Activated CD4-positive, alpha-beta memory T cell treated with anti-CD3 and anti-CD28 coated beads, Interleukin-2, amount 10 ng/mL, durations not matched to agents 7 days and 5 days (primary cell): Measurements from ENCODE around the gene LRRC47. TPM values are rescaled to one million over a fixed set of nuclear protein-coding genes. Genes with fewer than 3 reads are reported as not detected.

Source experiments
- CTCF ChIA-PET: fragments of 350-600 bp; sonication (Branson Sonifier 250); formaldehyde crosslinking; loops from one replicate; lab custom pipeline; 2021; ENCODE audit warnings: antibody characterized with exemption, inconsistent platforms; lab: Charles Lee
- POLR2A ChIA-PET: fragments of 350-600 bp; sonication (Branson Sonifier 250); formaldehyde crosslinking; loops from one replicate; lab custom pipeline; 2021; ENCODE audit warnings: antibody characterized with exemption; lab: Charles Lee
- DNase-seq: peaks from one replicate; pipeline ENCODE4 v3.0.0-alpha.2; 2020
- H3K27ac Mint-ChIP-seq: one replicate; pipeline ENCODE4 v1.8.0; 2021; ENCODE audit warnings: mild to moderate bottlenecking, mixed read lengths
- H3K27me3 Mint-ChIP-seq: one replicate; pipeline ENCODE4 v1.8.0; 2021; ENCODE audit warnings: mixed read lengths
- H3K36me3 Mint-ChIP-seq: one replicate; pipeline ENCODE4 v1.8.0; 2021; ENCODE audit warnings: low read depth, mixed read lengths
- H3K4me1 Mint-ChIP-seq: one replicate; pipeline ENCODE4 v1.8.0; 2021; ENCODE audit warnings: mixed read lengths
- H3K4me3 Mint-ChIP-seq: one replicate; pipeline ENCODE4 v1.8.0; 2021; ENCODE audit warnings: mild to moderate bottlenecking, mixed read lengths
- H3K9me3 Mint-ChIP-seq: one replicate; pipeline ENCODE4 v1.8.0; 2021; ENCODE audit warnings: mixed read lengths
- total RNA-seq, 2 experiments: library from RNA; stranded (reverse); gene quantifications; one replicate each; pipeline ENCODE4 v1.2.3, GENCODE V29; 2021

LRRC47 gene
- total RNA-seq, 2 experiments from 2014 or later, result 32.4 to 33.5 TPM

GRCh38 chr1:3788756-3789420 lies 7.4 kb downstream of the LRRC47 start:
- DNase-seq, result no peak
- Mint-ChIP-seq H3K4me3 (no peak overlapping the region), H3K4me1 (peaks cover 38% of the 10 kb centered on the region), H3K27ac (no peak overlapping the region), H3K9me3 (no peaks in the 10 kb centered on the region), H3K36me3 (peaks cover 33% of the 10 kb centered on the region), H3K27me3 (no peaks in the 10 kb centered on the region)
- CTCF ChIA-PET, result no interaction called here
- POLR2A ChIA-PET, result no interaction called here

- Mint-ChIP-seq H3K27ac (peak overlapping the region; percentile 66), H3K9me3 (no peaks in the 10 kb centered on the region), H3K4me1 (peaks cover 29% of the 10 kb centered on the region), H3K4me3 (no peak overlapping the region), H3K36me3 (peaks cover 33% of the 10 kb centered on the region), H3K27me3 (no peaks in the 10 kb centered on the region)
- ChIA-PET CTCF (interaction anchor here (1.1 kb wide), 4 partner anchors 9 to 14 kb away, joined by 3 to 7 read pairs (median 4); partner anchors contain the start of gene LRRC47), POLR2A (interaction anchor here (0.7 to 2.3 kb wide), 4 partner anchors 8 to 18 kb away, joined by 3 to 15 read pairs (median 4); partner anchors contain the start of gene LRRC47)
- no peak for DNase-seq
Measured at GRCh38 chr1:3787745-3788605, 8.3 kb downstream of the LRRC47 start.

GRCh38 chr1:3787349-3787715 lies 9.0 kb downstream of the LRRC47 start:
- ChIA-PET POLR2A (interaction anchor here (0.7 to 2.3 kb wide), 4 partner anchors 9 to 17 kb away, joined by 3 to 15 read pairs (median 4); partner anchors contain the start of gene LRRC47), CTCF (interaction anchor here (0.6 to 1.1 kb wide), 6 partner anchors 9 to 161 kb away, joined by 3 to 7 read pairs (median 3); partner anchors contain the start of genes LRRC47 and WRAP73)
- Mint-ChIP-seq H3K36me3 (peaks cover 31% of the 10 kb centered on the region), H3K27ac (peak overlapping the region; percentile 66), H3K4me1 (peaks cover 23% of the 10 kb centered on the region), H3K27me3 (no peaks in the 10 kb centered on the region), H3K4me3 (no peak overlapping the region), H3K9me3 (no peaks in the 10 kb centered on the region)
- peak; percentile 72 for DNase-seq

GRCh38 chr1:3786468-3787348 lies 9.6 kb downstream of the LRRC47 start:
- no peaks in the 10 kb centered on the region for H3K27me3 Mint-ChIP-seq
- no peaks in the 10 kb centered on the region for H3K9me3 Mint-ChIP-seq
- no peak overlapping the region for H3K4me3 Mint-ChIP-seq
- ChIA-PET POLR2A (interaction anchor here (0.7 to 2.3 kb wide), 4 partner anchors 8 to 16 kb away, joined by 3 to 15 read pairs (median 4); partner anchors contain the start of gene LRRC47), CTCF (interaction anchor here (0.6 to 2.0 kb wide), 7 partner anchors 8 to 161 kb away, joined by 3 to 7 read pairs (median 3); partner anchors contain the start of genes LRRC47 and WRAP73)
- H3K27ac Mint-ChIP-seq, result peak overlapping the region; percentile 66
- peaks cover 22% of the 10 kb centered on the region for H3K4me1 Mint-ChIP-seq
- DNase-seq, result no peak
- peaks cover 30% of the 10 kb centered on the region for H3K36me3 Mint-ChIP-seq

DNA sequence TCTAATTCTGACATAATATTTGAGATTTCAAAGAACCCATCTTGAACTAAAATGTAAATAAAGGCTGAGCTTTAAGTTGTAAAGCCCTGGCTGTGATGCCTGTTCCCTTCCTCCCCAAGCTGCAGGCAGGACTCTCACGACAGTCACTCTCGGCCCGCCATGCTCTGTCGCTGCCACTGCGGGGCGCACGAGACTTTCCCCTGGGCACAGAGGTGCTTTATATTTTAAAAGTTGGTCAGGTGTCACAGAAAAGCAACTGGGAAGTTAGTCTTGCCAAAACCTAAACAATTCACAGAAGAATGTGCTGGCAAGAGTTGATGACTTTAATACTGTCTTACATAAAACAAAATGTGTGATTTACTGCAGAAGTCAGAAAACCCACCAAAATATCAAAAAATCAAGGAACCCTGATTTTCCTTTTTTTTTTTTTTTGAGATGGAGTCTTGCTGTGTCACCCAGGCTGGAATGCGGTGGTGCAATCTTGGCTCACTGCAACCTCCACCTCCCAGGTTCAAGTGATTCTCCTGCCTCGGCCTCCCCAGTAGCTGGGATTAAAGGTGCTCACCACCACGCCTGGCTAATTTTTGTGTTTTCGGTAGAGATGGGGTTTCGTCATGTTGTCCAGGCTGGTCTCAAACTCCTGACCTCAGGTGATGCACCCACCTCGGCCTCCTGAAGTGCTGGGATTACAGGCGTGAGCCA lies 10.7 kb downstream of the LRRC47 start:
- Mint-ChIP-seq H3K27ac (no peak overlapping the region), H3K9me3 (no peaks in the 10 kb centered on the region), H3K4me1 (peaks cover 22% of the 10 kb centered on the region), H3K27me3 (no peaks in the 10 kb centered on the region), H3K36me3 (peaks cover 37% of the 10 kb centered on the region), H3K4me3 (no peak overlapping the region)
- ChIA-PET POLR2A (interaction anchor here (0.7 kb wide), 1 partner anchor 10 kb away, joined by 3 read pairs; the partner anchor contains the start of gene LRRC47), CTCF (interaction anchor here (2.0 kb wide), 1 partner anchor 11 kb away, joined by 6 read pairs; the partner anchor contains the start of gene LRRC47)
- DNase-seq, result no peak

- Mint-ChIP-seq H3K4me3 (no peak overlapping the region), H3K36me3 (peaks cover 42% of the 10 kb centered on the region), H3K27me3 (no peaks in the 10 kb centered on the region), H3K27ac (no peak overlapping the region), H3K4me1 (peaks cover 22% of the 10 kb centered on the region), H3K9me3 (no peaks in the 10 kb centered on the region)
- POLR2A ChIA-PET, result interaction anchor here (0.7 kb wide), 1 partner anchor 11 kb away, joined by 3 read pairs; the partner anchor contains the start of gene LRRC47
- no peak for DNase-seq
- CTCF ChIA-PET, result interaction anchor here (2.0 kb wide), 1 partner anchor 11 kb away, joined by 6 read pairs; the partner anchor contains the start of gene LRRC47
Measured at GRCh38 chr1:3785045-3785444, 11.3 kb downstream of the LRRC47 start.

GRCh38 chr1:3783651-3784474 lies 12.4 kb downstream of the LRRC47 start:
- no peak for DNase-seq
- Mint-ChIP-seq H3K27me3 (no peaks in the 10 kb centered on the region), H3K36me3 (peaks cover 49% of the 10 kb centered on the region), H3K27ac (no peak overlapping the region), H3K9me3 (no peaks in the 10 kb centered on the region), H3K4me1 (peaks cover 19% of the 10 kb centered on the region), H3K4me3 (no peak overlapping the region)
- POLR2A ChIA-PET, result no interaction called here
- CTCF ChIA-PET, result no interaction called here

DNA sequence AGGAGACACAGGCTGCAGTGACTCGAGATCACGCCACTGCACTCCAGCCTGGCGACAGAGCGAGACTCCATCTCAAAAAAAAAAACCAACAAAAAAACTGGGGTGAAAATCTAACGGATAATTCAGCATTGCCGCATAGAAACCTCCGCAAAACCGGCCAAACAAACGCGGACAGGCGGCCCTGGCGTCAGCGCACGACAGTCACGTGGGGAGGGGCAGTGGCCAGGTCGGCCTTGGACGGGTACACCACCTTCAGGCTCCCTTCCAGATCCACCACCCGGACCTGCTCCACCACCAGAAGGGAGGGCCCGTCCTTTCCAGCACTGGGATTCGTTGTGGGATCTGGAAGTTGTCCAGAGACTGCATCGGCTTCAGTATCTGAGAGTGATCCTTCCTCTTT lies 15.4 kb downstream of the LRRC47 start:
- no peak for DNase-seq
- Mint-ChIP-seq H3K4me3 (no peak overlapping the region), H3K36me3 (peaks cover 38% of the 10 kb centered on the region), H3K9me3 (no peaks in the 10 kb centered on the region), H3K4me1 (peaks cover under 1% of the 10 kb centered on the region), H3K27ac (no peak overlapping the region), H3K27me3 (no peaks in the 10 kb centered on the region)
- POLR2A ChIA-PET, result no interaction called here
- CTCF ChIA-PET, result no interaction called here

DNA sequence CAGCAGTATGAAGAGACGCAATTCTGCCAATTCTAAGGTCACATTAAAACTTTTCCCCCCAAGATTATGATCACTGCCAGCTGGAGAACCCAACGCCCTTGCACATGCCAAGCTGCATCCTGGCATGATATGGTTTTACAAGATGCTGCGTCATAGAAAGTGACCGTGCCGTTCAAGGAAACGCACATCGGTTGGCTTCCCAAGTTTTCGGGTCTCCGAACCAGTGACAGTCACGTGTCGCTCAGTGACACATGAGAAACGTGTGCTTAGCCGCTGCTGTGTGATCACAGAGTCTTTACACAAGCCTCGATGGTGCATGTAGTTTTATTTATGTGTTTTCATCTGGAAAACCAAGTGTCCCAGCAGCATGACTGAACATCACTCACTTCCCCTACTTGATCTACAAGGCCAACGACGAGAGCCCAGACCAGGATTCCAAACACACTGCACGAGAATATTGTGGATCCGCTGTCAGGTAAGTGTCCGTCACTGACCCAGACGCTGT lies 16.3 kb downstream of the LRRC47 start:
- H3K4me3 Mint-ChIP-seq, result no peak overlapping the region
- CTCF ChIA-PET, result no interaction called here
- POLR2A ChIA-PET, result no interaction called here
- peaks cover 3% of the 10 kb centered on the region for H3K4me1 Mint-ChIP-seq
- H3K36me3 Mint-ChIP-seq, result peaks cover 32% of the 10 kb centered on the region
- no peak overlapping the region for H3K27ac Mint-ChIP-seq
- no peaks in the 10 kb centered on the region for H3K27me3 Mint-ChIP-seq
- H3K9me3 Mint-ChIP-seq, result no peaks in the 10 kb centered on the region
- DNase-seq, result no peak

- ChIA-PET POLR2A (interaction anchor here (6.3 kb wide), 1 partner anchor 17 kb away, joined by 26 read pairs; the partner anchor contains the start of gene LRRC47), CTCF (interaction anchor here (1.1 kb wide), 1 partner anchor 14 kb away, joined by 3 read pairs; no protein-coding TSS in a partner anchor)
- no peaks in the 10 kb centered on the region for H3K9me3 Mint-ChIP-seq
- H3K36me3 Mint-ChIP-seq, result peaks cover 27% of the 10 kb centered on the region
- peaks cover 3% of the 10 kb centered on the region for H3K4me1 Mint-ChIP-seq
- H3K4me3 Mint-ChIP-seq, result no peak overlapping the region
- H3K27me3 Mint-ChIP-seq, result no peaks in the 10 kb centered on the region
- no peak for DNase-seq
- H3K27ac Mint-ChIP-seq, result no peak overlapping the region
Measured at GRCh38 chr1:3779265-3779911, 16.9 kb downstream of the LRRC47 start.
